CD4-positive, CD25-positive, alpha-beta regulatory T cell (primary cell): ENCODE data around the gene SCRN2. TPM values are rescaled to one million over a fixed set of nuclear protein-coding genes. Genes with fewer than 3 reads are reported as not detected.

Experiments
- ATAC-seq, 2 donors: fragments of 150-1000 bp; cut with Tn5 transposase; one replicate each; pipeline ENCODE4 v1.10.0; 2021; ENCODE audit warnings: low read depth in 2 of 2, moderate number of reproducible peaks in 2 of 2, moderate library complexity in 1 of 2
- DNase-seq, 3 donors: peaks; one replicate each; pipeline versions ENCODE4 v3.0.0 to v3.0.0-alpha.2; 2012 to 2022; ENCODE audit warnings: mixed read lengths in 1 of 3
- H3K27ac ChIP-seq: one replicate; pipeline ENCODE4 v1.7.0; 2013; ENCODE audit warnings: mild to moderate bottlenecking, low read length; ENCODE audit not compliant: insufficient read depth, poor library complexity, severe bottlenecking
- H3K27me3 ChIP-seq: one replicate; pipeline ENCODE4 v1.7.0; 2013; ENCODE audit warnings: low read length; ENCODE audit not compliant: control insufficient read depth, insufficient read depth
- H3K36me3 ChIP-seq: one replicate; pipeline ENCODE4 v1.7.0; 2013; ENCODE audit warnings: mild to moderate bottlenecking, low read length, moderate library complexity; ENCODE audit not compliant: control insufficient read depth, insufficient read depth
- H3K4me1 ChIP-seq: 2 replicates; pipeline ENCODE4 v1.7.0; 2013; ENCODE audit warnings: mild to moderate bottlenecking, low read length; ENCODE audit not compliant: insufficient read depth, control insufficient read depth, poor library complexity, severe bottlenecking
- H3K4me3 ChIP-seq: one replicate; pipeline ENCODE4 v1.7.0; 2013; ENCODE audit warnings: low read depth, mild to moderate bottlenecking, low read length, moderate library complexity
- H3K9me3 ChIP-seq, 2 experiments: 1 replicate in 1 of 2; 2 replicates in 1 of 2; pipeline ENCODE4 v1.7.0; 2013; ENCODE audit warnings: low read length in 2 of 2, mild to moderate bottlenecking in 1 of 2, moderate library complexity in 1 of 2; ENCODE audit not compliant: control insufficient read depth in 2 of 2
- H3K27ac Mint-ChIP-seq, 3 donors: one replicate each; pipeline ENCODE4 v1.8.0; 2020 to 2022; ENCODE audit warnings: mild to moderate bottlenecking in 3 of 3, mixed read lengths in 3 of 3, moderate library complexity in 2 of 3
- H3K27me3 Mint-ChIP-seq: one replicate; pipeline ENCODE4 v1.8.0; 2022; ENCODE audit warnings: mild to moderate bottlenecking, mixed read lengths
- H3K36me3 Mint-ChIP-seq: one replicate; pipeline ENCODE4 v1.8.0; 2020; ENCODE audit warnings: mixed read lengths
- H3K4me1 Mint-ChIP-seq, 4 donors: one replicate each; pipeline ENCODE4 v1.8.0; 2020 to 2022; ENCODE audit warnings: mixed read lengths in 4 of 4, mild to moderate bottlenecking in 1 of 4
- H3K4me3 Mint-ChIP-seq, 4 donors: one replicate each; pipeline ENCODE4 v1.8.0; 2020 to 2022; ENCODE audit warnings: mild to moderate bottlenecking in 4 of 4, mixed read lengths in 4 of 4, moderate library complexity in 3 of 4
- H3K9me3 Mint-ChIP-seq, 7 donors: one replicate each; pipeline ENCODE4 v1.8.0; 2020 to 2022; ENCODE audit warnings: mixed read lengths in 7 of 7, mild to moderate bottlenecking in 3 of 7, moderate library complexity in 2 of 7
- polyA plus RNA-seq, 4 donors: library from polyadenylated mRNA; unstranded; fragments of 300-500 nt; fragmentation: Illumina TruSeq; gene quantifications; one replicate each; pipeline ENCODE4 v1.2.3, GENCODE V29; 2021
- total RNA-seq: library from RNA; stranded (reverse); gene quantifications from one replicate; pipeline ENCODE4 v1.2.3, GENCODE V29; 2022

SCRN2 gene
- total and polyA plus RNA-seq, 5 donors from 2014 or later = 15.9 to 30.9 (median 22.0) TPM

GRCh38 chr17:47821031-47821423 lies 20.0 kb downstream of the SCRN2 start:
- no peaks in the 10 kb centered on the region for H3K9me3 Mint-ChIP-seq
- ATAC-seq (no peak), DNase-seq (no peak)
- H3K27ac ChIP-seq = peak overlapping the region; percentile 72
- H3K4me1 ChIP-seq = peaks cover 27% of the 10 kb centered on the region
- H3K4me3 Mint-ChIP-seq = peak overlapping the region; percentile 95 to 98 (median 98)
- H3K27ac Mint-ChIP-seq = peak overlapping the region in 2 of 3 donors; percentile 94 to 98
- H3K27me3 ChIP-seq = no peaks in the 10 kb centered on the region
- H3K36me3 Mint-ChIP-seq = peaks cover 23% of the 10 kb centered on the region
- H3K9me3 ChIP-seq = no peaks in the 10 kb centered on the region
- no peaks in the 10 kb centered on the region for H3K27me3 Mint-ChIP-seq
- H3K4me1 Mint-ChIP-seq = peaks cover 0 to 27% (median 16%) of the 10 kb centered on the region in 4 donors
- peaks cover 55% of the 10 kb centered on the region for H3K36me3 ChIP-seq
- H3K4me3 ChIP-seq = peak overlapping the region; percentile 78

- DNase-seq (no peak), ATAC-seq (no peak)
- no peaks in the 10 kb centered on the region for H3K9me3 ChIP-seq
- peak overlapping the region; percentile 78 for H3K4me3 ChIP-seq
- peaks cover 27% of the 10 kb centered on the region for H3K4me1 ChIP-seq
- peaks cover 18% of the 10 kb centered on the region for H3K36me3 Mint-ChIP-seq
- no peak overlapping the region for H3K27ac ChIP-seq
- H3K9me3 Mint-ChIP-seq = no peaks in the 10 kb centered on the region
- peaks cover 0 to 27% (median 16%) of the 10 kb centered on the region in 4 donors for H3K4me1 Mint-ChIP-seq
- no peaks in the 10 kb centered on the region for H3K27me3 Mint-ChIP-seq
- no peaks in the 10 kb centered on the region for H3K27me3 ChIP-seq
- H3K27ac Mint-ChIP-seq = peak overlapping the region; percentile 38 to 98 (median 94)
- H3K4me3 Mint-ChIP-seq = peak overlapping the region; percentile 95 to 98 (median 98)
- peaks cover 55% of the 10 kb centered on the region for H3K36me3 ChIP-seq
These were observed 20.9 kb downstream of the SCRN2 start for GRCh38 chr17:47820033-47820789.

GRCh38 chr17:47819475-47819874 lies 21.6 kb downstream of the SCRN2 start:
- no peak overlapping the region for H3K27ac Mint-ChIP-seq
- no peaks in the 10 kb centered on the region for H3K27me3 Mint-ChIP-seq
- H3K36me3 Mint-ChIP-seq = peaks cover 19% of the 10 kb centered on the region
- Histone ChIP-seq H3K9me3 (no peaks in the 10 kb centered on the region), H3K27me3 (no peaks in the 10 kb centered on the region), H3K4me1 (peaks cover 27% of the 10 kb centered on the region), H3K4me3 (no peak overlapping the region), H3K36me3 (peaks cover 56% of the 10 kb centered on the region), H3K27ac (no peak overlapping the region)
- no peak for ATAC-seq
- H3K4me1 Mint-ChIP-seq = peaks cover 0 to 27% (median 16%) of the 10 kb centered on the region in 4 donors
- no peak for DNase-seq
- peak overlapping the region in 3 of 4 donors; percentile 21 to 54 (median 44) for H3K4me3 Mint-ChIP-seq
- no peaks in the 10 kb centered on the region for H3K9me3 Mint-ChIP-seq

- Mint-ChIP-seq H3K27me3 (no peaks in the 10 kb centered on the region), H3K4me3 (peak overlapping the region in 1 of 4 donors; percentile 47), H3K27ac (peak overlapping the region in 1 of 3 donors; percentile 29), H3K4me1 (peaks cover 0 to 27% (median 16%) of the 10 kb centered on the region in 4 donors), H3K36me3 (peaks cover 11% of the 10 kb centered on the region), H3K9me3 (no peaks in the 10 kb centered on the region)
- no peak overlapping the region for H3K27ac ChIP-seq
- H3K9me3 ChIP-seq = no peaks in the 10 kb centered on the region
- H3K4me1 ChIP-seq = peaks cover 27% of the 10 kb centered on the region
- DNase-seq (no peak), ATAC-seq (no peak)
- no peak overlapping the region for H3K4me3 ChIP-seq
- H3K36me3 ChIP-seq = peaks cover 47% of the 10 kb centered on the region
- no peaks in the 10 kb centered on the region for H3K27me3 ChIP-seq
These were observed 22.9 kb downstream of the SCRN2 start for GRCh38 chr17:47818002-47818695.

- Histone ChIP-seq H3K4me3 (no peak overlapping the region), H3K27ac (no peak overlapping the region), H3K36me3 (peaks cover 59% of the 10 kb centered on the region), H3K4me1 (peaks cover 20% of the 10 kb centered on the region), H3K27me3 (no peaks in the 10 kb centered on the region), H3K9me3 (no peaks in the 10 kb centered on the region)
- Mint-ChIP-seq H3K9me3 (no peaks in the 10 kb centered on the region), H3K27me3 (no peaks in the 10 kb centered on the region), H3K4me1 (peaks cover 0 to 23% (median 12%) of the 10 kb centered on the region in 4 donors), H3K4me3 (no peak overlapping the region), H3K36me3 (peaks cover 20% of the 10 kb centered on the region), H3K27ac (peak overlapping the region in 2 of 3 donors; percentile 32 to 35)
- DNase-seq (no peak), ATAC-seq (no peak)
These were observed 24.1 kb downstream of the SCRN2 start for GRCh38 chr17:47816947-47817346.

DNA sequence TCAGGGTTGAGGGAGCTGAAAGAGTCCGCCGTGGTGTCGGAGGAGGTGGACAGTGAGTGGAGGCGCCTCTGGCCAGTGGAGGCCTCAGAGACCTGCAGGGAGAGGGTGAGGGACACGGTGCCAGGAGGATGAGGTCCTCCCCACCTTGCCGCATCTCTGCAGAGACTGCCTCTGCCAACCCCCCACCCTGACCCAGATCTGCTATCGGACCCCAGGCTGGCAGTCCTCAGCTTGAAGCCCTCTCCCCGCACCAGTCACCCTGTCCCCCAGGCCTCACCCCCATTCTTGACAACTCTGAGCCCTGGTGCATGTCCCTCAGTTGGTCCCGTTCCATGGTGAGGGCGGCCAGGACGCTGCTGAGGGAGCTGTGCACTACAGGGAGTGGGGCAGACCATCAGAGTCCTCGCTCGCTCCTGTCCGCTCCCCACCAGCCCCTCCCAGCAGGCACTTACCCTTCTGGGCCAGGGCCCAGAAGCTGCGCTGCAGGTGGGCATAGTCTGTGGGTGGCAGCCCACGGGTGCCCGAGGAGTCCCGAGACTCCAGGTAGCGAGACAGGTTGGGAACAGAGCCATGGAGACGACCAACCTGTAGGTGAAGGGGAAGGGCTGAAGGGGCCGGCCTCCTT lies 24.9 kb downstream of the SCRN2 start:
- H3K27me3 ChIP-seq = no peaks in the 10 kb centered on the region
- Mint-ChIP-seq H3K4me3 (peak overlapping the region in 1 of 4 donors; percentile 63), H3K9me3 (no peaks in the 10 kb centered on the region), H3K27ac (no peak overlapping the region), H3K36me3 (peaks cover 27% of the 10 kb centered on the region), H3K4me1 (peaks cover 0 to 16% (median 6%) of the 10 kb centered on the region in 4 donors), H3K27me3 (no peaks in the 10 kb centered on the region)
- no peak overlapping the region for H3K27ac ChIP-seq
- ATAC-seq (no peak), DNase-seq (no peak)
- H3K4me3 ChIP-seq = no peak overlapping the region
- peaks cover 66% of the 10 kb centered on the region for H3K36me3 ChIP-seq
- no peaks in the 10 kb centered on the region for H3K9me3 ChIP-seq
- peaks cover 13% of the 10 kb centered on the region for H3K4me1 ChIP-seq

GRCh38 chr17:47815106-47815918 lies 25.8 kb downstream of the SCRN2 start:
- Histone ChIP-seq H3K4me1 (peaks cover 4% of the 10 kb centered on the region), H3K4me3 (no peak overlapping the region), H3K9me3 (no peaks in the 10 kb centered on the region), H3K36me3 (peaks cover 75% of the 10 kb centered on the region), H3K27me3 (no peaks in the 10 kb centered on the region), H3K27ac (no peak overlapping the region)
- peaks cover 0 to 6% (median 1%) of the 10 kb centered on the region in 4 donors for H3K4me1 Mint-ChIP-seq
- no peaks in the 10 kb centered on the region for H3K27me3 Mint-ChIP-seq
- H3K9me3 Mint-ChIP-seq = no peaks in the 10 kb centered on the region
- no peak overlapping the region for H3K4me3 Mint-ChIP-seq
- H3K27ac Mint-ChIP-seq = no peak overlapping the region
- H3K36me3 Mint-ChIP-seq = peaks cover 35% of the 10 kb centered on the region
- DNase-seq (no peak), ATAC-seq (no peak)
